IPS-18a (cell line): Measurements from ENCODE around the gene SCG5.
A peak's percentile ranks its signal among the peaks of the same experiment; 100 is the strongest.
"Not testable (repeated sequence)": the region's sequence is repeated elsewhere in the genome, so short reads cannot be mapped to it uniquely, and the experiment has no call there.

Experiments used
- H3K27ac ChIP-seq: one replicate; pipeline ENCODE4 v1.5.1; 2013; ENCODE audit warnings: low read length
- H3K27me3 ChIP-seq: one replicate; pipeline ENCODE4 v1.6.1; 2013; ENCODE audit warnings: mild to moderate bottlenecking, low read length; ENCODE audit not compliant: control insufficient read depth, insufficient read depth
- H3K36me3 ChIP-seq: one replicate; pipeline ENCODE4 v1.6.1; 2013; ENCODE audit warnings: low read depth, low read length; ENCODE audit not compliant: control insufficient read depth
- H3K4me1 ChIP-seq: one replicate; pipeline ENCODE4 v1.6.1; 2013; ENCODE audit warnings: low read depth, low read length; ENCODE audit not compliant: control insufficient read depth
- H3K4me3 ChIP-seq: one replicate; pipeline ENCODE4 v1.5.1; 2013; ENCODE audit warnings: low read length
- H3K9ac ChIP-seq: one replicate; pipeline ENCODE4 v1.6.1; 2013; ENCODE audit warnings: mild to moderate bottlenecking, low read length, moderate library complexity
- H3K9me3 ChIP-seq: one replicate; pipeline ENCODE4 v1.6.1; 2013; ENCODE audit warnings: low read depth, low read length; ENCODE audit not compliant: control insufficient read depth

Gene SCG5

GRCh38 chr15:32641517-32642059, at the start of gene SCG5:
SCG5 (plus strand) TSS chr15:32641710; CDS start chr15:32643593, 1,883 bp downstream.
- Histone ChIP-seq H3K36me3 (peaks cover 13% of the 10 kb centered on the region), H3K27ac (peak within 1 kb of the TSS; percentile 73)

GRCh38 chr15:32593151-32593550, 48.4 kb upstream of the SCG5 start, which contains the start of gene GOLGA8N:
GOLGA8N (plus strand) TSS chr15:32593456.
- H3K27me3 ChIP-seq, H3K36me3 ChIP-seq, H3K27ac ChIP-seq, H3K4me3 ChIP-seq, H3K9ac ChIP-seq, H3K4me1 ChIP-seq, H3K9me3 ChIP-seq: not testable (repeated sequence)

More at GRCh38 chr15:32641517-32642059, at the start of gene SCG5:
- H3K27me3 ChIP-seq, result no peaks in the 10 kb centered on the region
- peak within 1 kb of the TSS; percentile 71 for H3K4me3 ChIP-seq
- H3K4me1 ChIP-seq, result peaks cover 18% of the 10 kb centered on the region
- H3K9me3 ChIP-seq, result no peaks in the 10 kb centered on the region
- H3K9ac ChIP-seq, result peak within 1 kb of the TSS; percentile 76

- H3K36me3 ChIP-seq, H3K27ac ChIP-seq, H3K9me3 ChIP-seq, H3K27me3 ChIP-seq, H3K9ac ChIP-seq, H3K4me1 ChIP-seq, H3K4me3 ChIP-seq: not testable (repeated sequence)
Measured at GRCh38 chr15:32609518-32609917, 32.0 kb upstream of the SCG5 start.

- H3K4me3 ChIP-seq, H3K4me1 ChIP-seq, H3K9me3 ChIP-seq, H3K36me3 ChIP-seq, H3K27me3 ChIP-seq, H3K9ac ChIP-seq, H3K27ac ChIP-seq: not testable (repeated sequence)
Measured at GRCh38 chr15:32610719-32611118, 30.8 kb upstream of the SCG5 start.

GRCh38 chr15:32614712-32615050, 26.8 kb upstream of the SCG5 start:
- H3K36me3 ChIP-seq, H3K4me1 ChIP-seq, H3K27me3 ChIP-seq, H3K9me3 ChIP-seq: not testable (repeated sequence)
- Histone ChIP-seq H3K27ac (peak overlapping the region; percentile 68), H3K4me3 (peak overlapping the region; percentile 84), H3K9ac (peak overlapping the region; percentile 61)

- not testable (repeated sequence) for H3K9me3 ChIP-seq, H3K36me3 ChIP-seq, H3K27me3 ChIP-seq, H3K4me1 ChIP-seq
- Histone ChIP-seq H3K4me3 (peak within 1 kb of the TSS; percentile 84), H3K9ac (peak within 1 kb of the TSS; percentile 72), H3K27ac (peak within 1 kb of the TSS; percentile 68)
Measured at GRCh38 chr15:32615051-32615870, 26.2 kb upstream of the SCG5 start, which contains the start of gene ARHGAP11A. ARHGAP11A (plus strand) TSS chr15:32615504; CDS start chr15:32616212, 708 bp downstream.

- H3K27me3 ChIP-seq, H3K4me1 ChIP-seq: not testable (repeated sequence)
Measured at GRCh38 chr15:32615871-32616426, 25.6 kb upstream of the SCG5 start.

GRCh38 chr15:32636410-32636809, 5.1 kb upstream of the SCG5 start:
- Histone ChIP-seq H3K27ac (no peak overlapping the region), H3K9ac (no peak overlapping the region), H3K9me3 (no peaks in the 10 kb centered on the region), H3K4me1 (peaks cover 5% of the 10 kb centered on the region), H3K36me3 (peaks cover 52% of the 10 kb centered on the region), H3K27me3 (no peaks in the 10 kb centered on the region), H3K4me3 (no peak overlapping the region)

More at GRCh38 chr15:32615871-32616426, 25.6 kb upstream of the SCG5 start:
- H3K36me3 ChIP-seq, H3K27ac ChIP-seq, H3K9me3 ChIP-seq: not testable (repeated sequence)
- peak overlapping the region; percentile 72 for H3K9ac ChIP-seq
- peak overlapping the region; percentile 84 for H3K4me3 ChIP-seq

GRCh38 chr15:32636908-32637567, 4.5 kb upstream of the SCG5 start:
- no peak overlapping the region for H3K27ac ChIP-seq
- H3K9me3 ChIP-seq, result no peaks in the 10 kb centered on the region
- H3K27me3 ChIP-seq, result no peaks in the 10 kb centered on the region
- no peak overlapping the region for H3K9ac ChIP-seq
- H3K4me1 ChIP-seq, result peaks cover 5% of the 10 kb centered on the region
- H3K36me3 ChIP-seq, result peaks cover 52% of the 10 kb centered on the region
- no peak overlapping the region for H3K4me3 ChIP-seq

- H3K9me3 ChIP-seq, result no peaks in the 10 kb centered on the region
- H3K36me3 ChIP-seq, result peaks cover 52% of the 10 kb centered on the region
- peaks cover 8% of the 10 kb centered on the region for H3K4me1 ChIP-seq
- no peak overlapping the region for H3K9ac ChIP-seq
- H3K4me3 ChIP-seq, result no peak overlapping the region
- H3K27me3 ChIP-seq, result no peaks in the 10 kb centered on the region
- H3K27ac ChIP-seq, result no peak overlapping the region
Measured at GRCh38 chr15:32637704-32638103, 3.8 kb upstream of the SCG5 start.

- H3K4me3 ChIP-seq, result peak overlapping the region; percentile 36
- no peaks in the 10 kb centered on the region for H3K9me3 ChIP-seq
- no peak overlapping the region for H3K27ac ChIP-seq
- H3K27me3 ChIP-seq, result no peaks in the 10 kb centered on the region
- H3K36me3 ChIP-seq, result peaks cover under 1% of the 10 kb centered on the region
- H3K4me1 ChIP-seq, result peaks cover 18% of the 10 kb centered on the region
- no peak overlapping the region for H3K9ac ChIP-seq
Measured at GRCh38 chr15:32642667-32643435, 1.3 kb downstream of the SCG5 start.
